ENCODE results near the gene AUTS2. TPM values are rescaled to one million over a fixed set of nuclear protein-coding genes. Genes with fewer than 3 reads are reported as not detected.

Gene AUTS2
- total RNA-seq, 1 experiment from 2014 or later, result 256 TPM

- no peak overlapping the region for H2AFZ ChIP-seq (ENCODE audit: low read length)
- no peak overlapping the region for H4K91ac ChIP-seq (ENCODE audit: insufficient read length, low read depth, low read length)
- H2AK5ac ChIP-seq (ENCODE audit: insufficient read length, low read length), result no peak overlapping the region
- H4K20me1 ChIP-seq (ENCODE audit: control insufficient read depth, insufficient read depth, insufficient read length), result no peaks in the 10 kb centered on the region
- H3K14ac ChIP-seq (ENCODE audit: insufficient read depth, low read length), result no peak overlapping the region
- H3K23me2 ChIP-seq (ENCODE audit: insufficient read length, low read depth, low read length, poor library complexity, severe bottlenecking), result no peaks in the 10 kb centered on the region
- no peak overlapping the region for H3K18ac ChIP-seq (ENCODE audit: insufficient read length, low read depth, low read length)
- no peaks in the 10 kb centered on the region for H3K9me3 ChIP-seq (ENCODE audit: control insufficient read depth, low read depth, low read length)
- no peak overlapping the region for H2BK120ac ChIP-seq (ENCODE audit: low read depth, low read length, poor library complexity, severe bottlenecking)
- no peak for TF ChIP-seq CTCF (conservative IDR thresholded peaks at IDR 0.05)
- H3K4me2 ChIP-seq (ENCODE audit: insufficient read depth, insufficient read length, low read length), result no peak overlapping the region
- no peak overlapping the region for H3K4ac ChIP-seq (ENCODE audit: low read depth, low read length)
- H3K4me1 ChIP-seq (ENCODE audit: insufficient read depth, low read length), result no peaks in the 10 kb centered on the region
- no peak overlapping the region for H3K4me3 Mint-ChIP-seq
- peaks cover 14 to 15% of the 10 kb centered on the region in 2 experiments; a peak in 4 of 5 replicates for H3K9me3 Mint-ChIP-seq
- no peak for DNase-seq
- H2BK20ac ChIP-seq (ENCODE audit: low read depth, low read length, poor library complexity, severe bottlenecking), result no peak overlapping the region
- H2BK12ac ChIP-seq (ENCODE audit: insufficient read length, low read depth, low read length), result no peak overlapping the region
- no peak overlapping the region for H3K23ac ChIP-seq (ENCODE audit: insufficient read length, low read depth, low read length)
- H3K79me2 ChIP-seq (ENCODE audit: insufficient read depth, low read length), result no peaks in the 10 kb centered on the region
- H3K56ac ChIP-seq (ENCODE audit: insufficient read length, low read depth, low read length), result no peak overlapping the region
- H2BK15ac ChIP-seq (ENCODE audit: low read depth, low read length), result no peak overlapping the region
- no peaks in the 10 kb centered on the region for H3K79me1 ChIP-seq (ENCODE audit: insufficient read depth, low read depth, low read length, poor library complexity, severe bottlenecking)
- peaks cover 0 to 11% (median 2%) of the 10 kb centered on the region in 3 experiments; a peak in 4 of 7 replicates for H3K36me3 Mint-ChIP-seq (ENCODE audit: insufficient read depth in 1 of 3, low read depth in 3 of 3)
- no CpG with 5 or more reads among the region's 3 CpGs for WGBS (ENCODE audit: extremely low coverage, insufficient read length, low lambda C conversion rate)
- H3T11ph ChIP-seq (ENCODE audit: low read length), result no peak overlapping the region
- H3K4me1 Mint-ChIP-seq, result no peaks in the 10 kb centered on the region
- no peak overlapping the region for H3K27ac Mint-ChIP-seq
- no peak overlapping the region for H4K5ac ChIP-seq (ENCODE audit: insufficient read length, low read depth, low read length)
- H2BK5ac ChIP-seq (ENCODE audit: insufficient read length, low read length), result no peak overlapping the region
- no peak overlapping the region for H3K9ac ChIP-seq (ENCODE audit: extremely low read depth, insufficient read length, low read length)
- no peaks in the 10 kb centered on the region for H3K27me3 ChIP-seq (ENCODE audit: insufficient read depth, low read length)
- H3K27ac ChIP-seq (ENCODE audit: insufficient read length, low read depth, low read length), result no peak overlapping the region
- H4K8ac ChIP-seq (replicated peaks; ENCODE audit: insufficient read length, low read depth, low read length), result no peak overlapping the region
- peaks cover 3% of the 10 kb centered on the region; the same call in 1 of the 2 replicates for H3K27me3 Mint-ChIP-seq (ENCODE audit: low read depth)
These were observed 953.9 kb downstream of the AUTS2 start for GRCh38 chr7:70552141-70552540.

All from H9 (cell line).